Astrocyte (in vitro differentiated cells and primary cell): ENCODE data around the gene CHST9. TPM values are rescaled to one million over a fixed set of nuclear protein-coding genes. Genes with fewer than 3 reads are reported as not detected.

Source experiments
- DNase-seq: peaks from one replicate; pipeline ENCODE4 v3.0.0-alpha.2; 2010; ENCODE audit warnings: low read depth
- FAIRE-seq: peaks from 2 replicates; lab custom pipeline; 2011; peaks lifted over from hg19 to GRCh38; lab: Jason Lieb, UNC
- H2AFZ ChIP-seq: 2 replicates; pipeline ENCODE4 v1.6.0; 2012; ENCODE audit warnings: low read depth, low read length, inconsistent platforms
- H3K27ac ChIP-seq: 2 replicates; pipeline ENCODE4 v1.5.1; 2011; ENCODE audit warnings: low read depth, low read length, inconsistent platforms
- H3K27me3 ChIP-seq: 2 replicates; pipeline ENCODE4 v1.6.0; 2011; ENCODE audit warnings: low read length, inconsistent platforms; ENCODE audit not compliant: insufficient read depth
- H3K36me3 ChIP-seq: 2 replicates; pipeline ENCODE4 v1.5.1; 2011; ENCODE audit warnings: low read length, inconsistent platforms; ENCODE audit not compliant: insufficient read depth
- H3K4me1 ChIP-seq: 2 replicates; pipeline ENCODE4 v1.5.1; 2011; ENCODE audit warnings: low read length, inconsistent platforms; ENCODE audit not compliant: insufficient read depth
- H3K4me2 ChIP-seq: 2 replicates; pipeline ENCODE4 v1.6.0; 2012; ENCODE audit warnings: low read length, inconsistent platforms
- H3K4me3 ChIP-seq: 2 replicates; pipeline ENCODE4 v1.5.1; 2011; ENCODE audit warnings: low read depth, mild to moderate bottlenecking, low read length, inconsistent platforms; ENCODE audit not compliant: insufficient read depth
- H3K79me2 ChIP-seq: 2 replicates; pipeline ENCODE4 v1.6.0; 2012; ENCODE audit warnings: mild to moderate bottlenecking, low read length, inconsistent platforms; ENCODE audit not compliant: insufficient read depth
- H3K9ac ChIP-seq: 2 replicates; pipeline ENCODE4 v1.6.0; 2012; ENCODE audit warnings: mild to moderate bottlenecking, low read length, inconsistent platforms
- H3K9me3 ChIP-seq: 2 replicates; pipeline ENCODE4 v1.5.1; 2012; ENCODE audit warnings: low read depth, mild to moderate bottlenecking, low read length, inconsistent platforms; ENCODE audit not compliant: insufficient read depth
- H4K20me1 ChIP-seq: 2 replicates; pipeline ENCODE4 v1.6.0; 2012; ENCODE audit warnings: low read length, inconsistent platforms; ENCODE audit not compliant: insufficient read depth
- H3K27ac Mint-ChIP-seq: one replicate; pipeline ENCODE4 v1.8.0; 2021; ENCODE audit warnings: mild to moderate bottlenecking, mixed read lengths; ENCODE audit not compliant: unreplicated experiment
- H3K27me3 Mint-ChIP-seq: one replicate; pipeline ENCODE4 v1.8.0; 2021; ENCODE audit warnings: low read depth, mixed read lengths; ENCODE audit not compliant: unreplicated experiment
- H3K36me3 Mint-ChIP-seq: one replicate; pipeline ENCODE4 v1.8.0; 2021; ENCODE audit warnings: low read depth, mixed read lengths; ENCODE audit not compliant: unreplicated experiment
- H3K4me1 Mint-ChIP-seq: one replicate; pipeline ENCODE4 v1.8.0; 2021; ENCODE audit warnings: low read depth, mixed read lengths; ENCODE audit not compliant: unreplicated experiment
- H3K4me3 Mint-ChIP-seq: one replicate; pipeline ENCODE4 v1.8.0; 2021; ENCODE audit warnings: mild to moderate bottlenecking, moderate library complexity, mixed read lengths; ENCODE audit not compliant: unreplicated experiment
- H3K9me3 Mint-ChIP-seq: one replicate; pipeline ENCODE4 v1.8.0; 2021; ENCODE audit warnings: mild to moderate bottlenecking, mixed read lengths; ENCODE audit not compliant: unreplicated experiment
- EZH2 ChIP-seq: IDR thresholded peaks from 2 replicates; pipeline ENCODE4 v1.6.1; 2012; ENCODE audit warnings: mild to moderate bottlenecking, low read length, inconsistent platforms; ENCODE audit not compliant: insufficient read depth
- total RNA-seq: library from RNA; stranded (reverse); gene quantifications from 2 replicates; pipeline ENCODE4 v1.2.1, GENCODE V29; 2021
- TF ChIP-seq, protein P1 (sequence below): IDR thresholded peaks from 2 replicates; pipeline ENCODE4 v1.5.1; 2011; ENCODE audit warnings: low read depth, mild to moderate bottlenecking, inconsistent platforms, low read length, moderate library complexity; ENCODE audit not compliant: insufficient read depth

Gene CHST9
- total RNA-seq, 1 donor from 2014 or later = 1.3 TPM

- TF ChIP-seq, protein P1, sequence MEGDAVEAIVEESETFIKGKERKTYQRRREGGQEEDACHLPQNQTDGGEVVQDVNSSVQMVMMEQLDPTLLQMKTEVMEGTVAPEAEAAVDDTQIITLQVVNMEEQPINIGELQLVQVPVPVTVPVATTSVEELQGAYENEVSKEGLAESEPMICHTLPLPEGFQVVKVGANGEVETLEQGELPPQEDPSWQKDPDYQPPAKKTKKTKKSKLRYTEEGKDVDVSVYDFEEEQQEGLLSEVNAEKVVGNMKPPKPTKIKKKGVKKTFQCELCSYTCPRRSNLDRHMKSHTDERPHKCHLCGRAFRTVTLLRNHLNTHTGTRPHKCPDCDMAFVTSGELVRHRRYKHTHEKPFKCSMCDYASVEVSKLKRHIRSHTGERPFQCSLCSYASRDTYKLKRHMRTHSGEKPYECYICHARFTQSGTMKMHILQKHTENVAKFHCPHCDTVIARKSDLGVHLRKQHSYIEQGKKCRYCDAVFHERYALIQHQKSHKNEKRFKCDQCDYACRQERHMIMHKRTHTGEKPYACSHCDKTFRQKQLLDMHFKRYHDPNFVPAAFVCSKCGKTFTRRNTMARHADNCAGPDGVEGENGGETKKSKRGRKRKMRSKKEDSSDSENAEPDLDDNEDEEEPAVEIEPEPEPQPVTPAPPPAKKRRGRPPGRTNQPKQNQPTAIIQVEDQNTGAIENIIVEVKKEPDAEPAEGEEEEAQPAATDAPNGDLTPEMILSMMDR = no peak
- no peak for TF ChIP-seq EZH2
- DNase-seq = no peak
- Histone ChIP-seq H3K36me3 (no peaks in the 10 kb centered on the region), H2AFZ (no peak overlapping the region), H3K79me2 (no peaks in the 10 kb centered on the region), H3K4me3 (no peak overlapping the region), H3K9ac (no peak overlapping the region), H3K4me1 (no peaks in the 10 kb centered on the region), H4K20me1 (no peaks in the 10 kb centered on the region), H3K27ac (no peak overlapping the region), H3K27me3 (no peaks in the 10 kb centered on the region), H3K4me2 (no peak overlapping the region), H3K9me3 (no peaks in the 10 kb centered on the region)
- Mint-ChIP-seq H3K4me3 (no peak overlapping the region), H3K9me3 (no peaks in the 10 kb centered on the region), H3K4me1 (no peaks in the 10 kb centered on the region), H3K36me3 (peaks cover 2% of the 10 kb centered on the region), H3K27ac (no peak overlapping the region), H3K27me3 (peaks cover 2% of the 10 kb centered on the region)
- FAIRE-seq = no peak
Measured at GRCh38 chr18:27064673-27065072, 120.4 kb downstream of the CHST9 start.

DNA sequence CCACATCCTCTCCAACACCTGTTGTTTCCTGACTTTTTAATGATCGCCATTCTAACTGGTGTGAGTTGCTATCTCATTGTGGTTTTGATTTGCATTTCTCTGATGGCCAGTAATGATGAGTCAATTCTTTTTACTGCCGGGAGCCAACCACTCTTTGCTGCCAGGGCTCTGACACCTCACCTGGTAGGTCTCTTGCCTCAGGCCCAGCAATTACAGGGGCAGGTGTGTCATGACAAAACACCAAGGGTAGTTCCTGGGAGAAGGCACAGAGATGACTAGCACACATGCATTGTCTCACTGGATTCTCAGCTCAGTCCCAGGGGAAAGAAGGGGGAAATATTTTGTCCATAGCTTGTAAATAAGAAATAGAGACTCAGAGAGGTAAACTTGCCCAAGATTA lies 122.3 kb downstream of the CHST9 start:
- FAIRE-seq (no peak), DNase-seq (no peak)
- Mint-ChIP-seq H3K4me3 (no peak overlapping the region), H3K9me3 (no peaks in the 10 kb centered on the region), H3K27ac (no peak overlapping the region), H3K36me3 (peaks cover 2% of the 10 kb centered on the region), H3K4me1 (no peaks in the 10 kb centered on the region), H3K27me3 (peaks cover 2% of the 10 kb centered on the region)
- Histone ChIP-seq H3K36me3 (no peaks in the 10 kb centered on the region), H2AFZ (no peak overlapping the region), H3K79me2 (no peaks in the 10 kb centered on the region), H3K27ac (no peak overlapping the region), H3K9ac (no peak overlapping the region), H3K4me1 (no peaks in the 10 kb centered on the region), H3K4me2 (no peak overlapping the region), H3K27me3 (no peaks in the 10 kb centered on the region), H4K20me1 (no peaks in the 10 kb centered on the region), H3K4me3 (no peak overlapping the region), H3K9me3 (no peaks in the 10 kb centered on the region)
- no peak for TF ChIP-seq EZH2
- TF ChIP-seq, protein P1 = no peak

- Histone ChIP-seq H3K9me3 (no peaks in the 10 kb centered on the region), H4K20me1 (no peaks in the 10 kb centered on the region), H3K79me2 (no peaks in the 10 kb centered on the region), H3K27ac (no peak overlapping the region), H3K27me3 (no peaks in the 10 kb centered on the region), H3K4me1 (no peaks in the 10 kb centered on the region), H2AFZ (no peak overlapping the region), H3K36me3 (no peaks in the 10 kb centered on the region), H3K4me3 (no peak overlapping the region), H3K4me2 (no peak overlapping the region), H3K9ac (no peak overlapping the region)
- TF ChIP-seq EZH2 = no peak
- TF ChIP-seq, protein P1 = no peak
- no peaks in the 10 kb centered on the region for H3K9me3 Mint-ChIP-seq
- FAIRE-seq (no peak), DNase-seq (no peak)
- peaks cover 2% of the 10 kb centered on the region for H3K36me3 Mint-ChIP-seq
- H3K4me3 Mint-ChIP-seq = no peak overlapping the region
- H3K27me3 Mint-ChIP-seq = peaks cover 2% of the 10 kb centered on the region
- no peaks in the 10 kb centered on the region for H3K4me1 Mint-ChIP-seq
- H3K27ac Mint-ChIP-seq = no peak overlapping the region
Measured at GRCh38 chr18:27061488-27062095, 123.5 kb downstream of the CHST9 start.
